ENCODE data around the gene RNF34. TPM values are rescaled to one million over a fixed set of nuclear protein-coding genes. Genes with fewer than 3 reads are reported as not detected.
"Not testable (repeated sequence)": the region's sequence is repeated elsewhere in the genome, so short reads cannot be mapped to it uniquely, and the experiment has no call there.

The RNF34 gene
- polyA plus RNA-seq, 1 experiment: 47.4 TPM

GRCh38 chr12:121366063-121366459, 33.9 kb upstream of the RNF34 start:
- Histone ChIP-seq H3K4me3 (ENCODE audit: low read depth, low read length) (no peak overlapping the region), H3K9me3 (ENCODE audit: control insufficient read depth, insufficient read depth, low read length) (no peaks in the 10 kb centered on the region), H3K27me3 (ENCODE audit: control insufficient read depth, insufficient read depth, low read length) (no peaks in the 10 kb centered on the region), H3K27ac (ENCODE audit: low read depth, low read length) (no peak overlapping the region)
- TF ChIP-seq CTCF (IDR thresholded peaks at IDR 0.05; ENCODE audit: low read depth, low read length): no peak
- DNase-seq (ENCODE audit: low read depth, low spot score): no peak
- POLR2A ChIA-PET: interaction anchor here (0.6 to 1.3 kb wide), 3 partner anchors 10 to 15 kb away, joined by 3 to 5 read pairs (median 4); no protein-coding TSS in a partner anchor
- CTCF ChIA-PET: no interaction called here

- no peak for TF ChIP-seq CTCF (IDR thresholded peaks at IDR 0.05; ENCODE audit: low read depth, low read length)
- H3K4me3 ChIP-seq (ENCODE audit: low read depth, low read length): no peak overlapping the region
- no peaks in the 10 kb centered on the region for H3K27me3 ChIP-seq (ENCODE audit: control insufficient read depth, insufficient read depth, low read length)
- POLR2A ChIA-PET: no interaction called here
- CTCF ChIA-PET: no interaction called here
- no peak for DNase-seq (ENCODE audit: low read depth, low spot score)
- H3K27ac ChIP-seq (ENCODE audit: low read depth, low read length): no peak overlapping the region
- no peaks in the 10 kb centered on the region; the same call in 1 of the 2 replicates for H3K9me3 ChIP-seq (ENCODE audit: control insufficient read depth, insufficient read depth, low read length)
Measured at GRCh38 chr12:121371404-121371803, 28.5 kb upstream of the RNF34 start.

GRCh38 chr12:121373755-121374154, 26.2 kb upstream of the RNF34 start:
- ChIA-PET CTCF (interaction anchor here (0.7 kb wide), 1 partner anchor 114 kb away, joined by 3 read pairs; no protein-coding TSS in a partner anchor), POLR2A (no interaction called here)
- H3K4me3 ChIP-seq (ENCODE audit: low read depth, low read length): no peak overlapping the region
- H3K9me3 ChIP-seq (ENCODE audit: control insufficient read depth, insufficient read depth, low read length): no peaks in the 10 kb centered on the region; the same call in 1 of the 2 replicates
- DNase-seq (ENCODE audit: low read depth, low spot score): no peak
- TF ChIP-seq CTCF (IDR thresholded peaks at IDR 0.05; ENCODE audit: low read depth, low read length): no peak
- H3K27ac ChIP-seq (ENCODE audit: low read depth, low read length): no peak overlapping the region
- no peaks in the 10 kb centered on the region for H3K27me3 ChIP-seq (ENCODE audit: control insufficient read depth, insufficient read depth, low read length)

GRCh38 chr12:121374336-121374735, 25.6 kb upstream of the RNF34 start:
- DNase-seq (ENCODE audit: low read depth, low spot score); H3K27ac ChIP-seq (ENCODE audit: low read depth, low read length); CTCF ChIA-PET; POLR2A ChIA-PET; H3K9me3 ChIP-seq (ENCODE audit: control insufficient read depth, insufficient read depth, low read length); H3K27me3 ChIP-seq (ENCODE audit: control insufficient read depth, insufficient read depth, low read length); H3K4me3 ChIP-seq (ENCODE audit: low read depth, low read length): not testable (repeated sequence)

- CTCF ChIA-PET: interaction anchor here (0.6 to 1.0 kb wide), 2 partner anchors 20 to 68 kb away, joined by 4 read pairs; no protein-coding TSS in a partner anchor
- H3K27me3 ChIP-seq (ENCODE audit: control insufficient read depth, insufficient read depth, low read length); POLR2A ChIA-PET; DNase-seq (ENCODE audit: low read depth, low spot score); H3K27ac ChIP-seq (ENCODE audit: low read depth, low read length); H3K9me3 ChIP-seq (ENCODE audit: control insufficient read depth, insufficient read depth, low read length); H3K4me3 ChIP-seq (ENCODE audit: low read depth, low read length): not testable (repeated sequence)
Measured at GRCh38 chr12:121374945-121375584, 24.9 kb upstream of the RNF34 start.
